ENCODE results near the gene LRP11. TPM values are rescaled to one million over a fixed set of nuclear protein-coding genes. Genes with fewer than 3 reads are reported as not detected.

LRP11 gene
- total RNA-seq, 1 donor from 2014 or later, result 10.8 TPM

GRCh38 chr6:149872233-149872632 lies 8.1 kb upstream of the LRP11 start:
- no peak for DNase-seq
- TF ChIP-seq, protein P1, sequence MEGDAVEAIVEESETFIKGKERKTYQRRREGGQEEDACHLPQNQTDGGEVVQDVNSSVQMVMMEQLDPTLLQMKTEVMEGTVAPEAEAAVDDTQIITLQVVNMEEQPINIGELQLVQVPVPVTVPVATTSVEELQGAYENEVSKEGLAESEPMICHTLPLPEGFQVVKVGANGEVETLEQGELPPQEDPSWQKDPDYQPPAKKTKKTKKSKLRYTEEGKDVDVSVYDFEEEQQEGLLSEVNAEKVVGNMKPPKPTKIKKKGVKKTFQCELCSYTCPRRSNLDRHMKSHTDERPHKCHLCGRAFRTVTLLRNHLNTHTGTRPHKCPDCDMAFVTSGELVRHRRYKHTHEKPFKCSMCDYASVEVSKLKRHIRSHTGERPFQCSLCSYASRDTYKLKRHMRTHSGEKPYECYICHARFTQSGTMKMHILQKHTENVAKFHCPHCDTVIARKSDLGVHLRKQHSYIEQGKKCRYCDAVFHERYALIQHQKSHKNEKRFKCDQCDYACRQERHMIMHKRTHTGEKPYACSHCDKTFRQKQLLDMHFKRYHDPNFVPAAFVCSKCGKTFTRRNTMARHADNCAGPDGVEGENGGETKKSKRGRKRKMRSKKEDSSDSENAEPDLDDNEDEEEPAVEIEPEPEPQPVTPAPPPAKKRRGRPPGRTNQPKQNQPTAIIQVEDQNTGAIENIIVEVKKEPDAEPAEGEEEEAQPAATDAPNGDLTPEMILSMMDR (IDR thresholded peaks at IDR 0.05; ENCODE audit: partially characterized antibody, unreplicated experiment), result no peak
- Mint-ChIP-seq H3K4me3 (ENCODE audit: unreplicated experiment) (no peak overlapping the region), H3K27ac (ENCODE audit: unreplicated experiment) (no peak overlapping the region), H3K9me3 (ENCODE audit: unreplicated experiment) (no peaks in the 10 kb centered on the region), H3K36me3 (ENCODE audit: unreplicated experiment) (no peaks in the 10 kb centered on the region), H3K4me1 (ENCODE audit: low read depth, unreplicated experiment) (peaks cover 2% of the 10 kb centered on the region), H3K27me3 (ENCODE audit: unreplicated experiment) (no peaks in the 10 kb centered on the region)

DNA sequence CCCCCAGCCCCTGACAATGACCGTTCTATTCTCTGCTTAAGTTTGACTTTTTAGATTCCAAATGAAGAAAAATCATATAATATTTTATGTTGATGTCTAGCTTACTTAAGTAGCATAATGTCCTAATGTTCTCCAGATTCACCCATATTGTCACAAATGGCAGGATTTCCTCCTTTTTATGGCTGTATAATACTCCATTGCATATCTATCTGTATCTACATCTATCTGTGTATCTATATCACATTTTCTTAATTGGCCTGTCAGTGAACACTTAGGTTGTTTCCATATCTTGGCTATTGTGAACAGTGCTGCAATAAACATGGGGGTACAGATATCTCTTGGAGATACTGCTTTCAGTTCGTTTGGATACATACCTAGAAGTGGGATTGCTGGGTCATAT lies 7.0 kb upstream of the LRP11 start:
- Mint-ChIP-seq H3K4me3 (ENCODE audit: unreplicated experiment) (no peak overlapping the region), H3K36me3 (ENCODE audit: unreplicated experiment) (no peaks in the 10 kb centered on the region), H3K27me3 (ENCODE audit: unreplicated experiment) (peaks cover 3% of the 10 kb centered on the region), H3K9me3 (ENCODE audit: unreplicated experiment) (no peaks in the 10 kb centered on the region), H3K27ac (ENCODE audit: unreplicated experiment) (no peak overlapping the region), H3K4me1 (ENCODE audit: low read depth, unreplicated experiment) (peaks cover 2% of the 10 kb centered on the region)
- TF ChIP-seq, protein P1 (IDR thresholded peaks at IDR 0.05; ENCODE audit: partially characterized antibody, unreplicated experiment), result no peak
- no peak for DNase-seq

DNA sequence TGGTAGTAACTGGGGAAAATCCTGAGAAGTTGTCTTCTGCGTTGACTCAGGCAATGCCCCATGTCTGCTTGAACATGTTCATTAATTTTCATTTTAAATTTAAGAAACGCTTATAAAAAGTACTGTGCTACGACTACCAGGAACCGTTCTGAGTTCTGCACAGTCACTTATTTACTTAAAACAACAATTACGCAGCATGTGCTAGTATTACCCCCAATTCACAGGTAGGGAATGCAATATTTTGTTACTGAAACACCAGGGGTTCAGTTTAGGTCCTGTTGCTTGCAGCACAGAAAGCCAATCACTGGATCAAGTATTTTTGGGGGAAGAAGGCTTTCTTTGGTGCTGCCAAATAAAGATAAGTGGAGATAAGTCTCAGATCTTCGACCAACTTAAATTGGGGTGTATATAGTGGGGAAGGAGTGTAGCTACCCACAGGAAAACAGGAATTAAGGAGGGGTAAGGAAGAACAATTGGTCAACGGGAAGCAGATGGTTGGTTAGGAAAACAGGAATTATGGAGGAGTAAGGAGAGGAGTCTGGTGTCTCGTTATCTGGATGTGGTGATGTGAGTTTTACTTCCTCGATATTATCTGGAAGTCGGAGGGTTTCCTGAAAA lies 5.2 kb upstream of the LRP11 start:
- no peak for DNase-seq
- Mint-ChIP-seq H3K36me3 (ENCODE audit: unreplicated experiment) (no peaks in the 10 kb centered on the region), H3K27me3 (ENCODE audit: unreplicated experiment) (peaks cover 3% of the 10 kb centered on the region), H3K4me3 (ENCODE audit: unreplicated experiment) (no peak overlapping the region), H3K4me1 (ENCODE audit: low read depth, unreplicated experiment) (peaks cover 2% of the 10 kb centered on the region), H3K9me3 (ENCODE audit: unreplicated experiment) (no peaks in the 10 kb centered on the region), H3K27ac (ENCODE audit: unreplicated experiment) (no peak overlapping the region)
- TF ChIP-seq, protein P1 (IDR thresholded peaks at IDR 0.05; ENCODE audit: partially characterized antibody, unreplicated experiment), result no peak

DNA sequence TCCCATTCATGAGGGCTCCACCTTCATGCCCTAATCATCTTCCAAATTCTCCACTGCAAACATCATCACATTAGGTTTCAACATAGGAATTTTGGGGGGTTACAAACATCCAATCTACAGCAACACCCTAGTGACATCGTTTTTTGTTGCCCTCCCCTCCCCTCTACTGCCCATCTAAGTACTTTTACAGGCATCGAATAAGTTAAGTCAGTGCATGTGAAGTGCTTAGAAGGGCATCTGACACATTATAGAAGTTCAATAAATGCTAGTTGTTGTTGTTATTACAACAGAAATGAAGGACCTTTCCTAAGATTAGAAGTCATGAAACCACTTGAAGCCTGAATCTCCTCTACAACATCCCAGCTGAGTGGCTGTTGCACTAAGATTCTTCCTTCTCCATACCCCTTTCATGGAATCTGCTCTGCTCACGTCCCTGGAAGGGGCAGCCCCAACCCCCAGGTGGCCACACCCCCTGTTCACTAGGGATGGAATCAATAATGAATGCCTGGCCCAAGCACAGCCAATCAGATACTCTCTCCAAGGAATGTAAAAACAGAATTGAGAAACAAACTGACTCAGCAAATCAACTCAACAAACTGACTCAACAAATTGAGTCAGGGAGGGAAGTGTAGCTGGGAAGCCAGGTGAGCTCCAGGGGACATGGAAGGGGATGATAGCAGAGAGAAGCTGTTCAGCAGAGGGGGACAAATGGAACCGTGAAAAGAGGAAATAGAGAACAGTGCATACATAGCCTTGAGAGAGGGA lies 3.9 kb upstream of the LRP11 start:
- Mint-ChIP-seq H3K27me3 (ENCODE audit: unreplicated experiment) (peaks cover 3% of the 10 kb centered on the region), H3K27ac (ENCODE audit: unreplicated experiment) (no peak overlapping the region), H3K36me3 (ENCODE audit: unreplicated experiment) (no peaks in the 10 kb centered on the region), H3K4me1 (ENCODE audit: low read depth, unreplicated experiment) (peaks cover 2% of the 10 kb centered on the region), H3K9me3 (ENCODE audit: unreplicated experiment) (peaks cover under 1% of the 10 kb centered on the region), H3K4me3 (ENCODE audit: unreplicated experiment) (no peak overlapping the region)
- TF ChIP-seq, protein P1 (IDR thresholded peaks at IDR 0.05; ENCODE audit: partially characterized antibody, unreplicated experiment), result no peak
- DNase-seq, result no peak

Measured in glutamatergic neuron (in vitro differentiated cells).